Pancreas (tissue), 10 donors: Measurements from ENCODE around the gene GATAD2B. TPM values are rescaled to one million over a fixed set of nuclear protein-coding genes. Genes with fewer than 3 reads are reported as not detected.

Experiments used
- ATAC-seq, 4 donors: fragments of 200-7000 bp; cut with Tn5 transposase; one replicate each; pipeline versions ENCODE4 v1.8.0 to v1.9.1; 2020; ENCODE audit warnings: mild to moderate bottlenecking in 4 of 4, moderate library complexity in 4 of 4
- DNase-seq, 6 donors: peaks; one replicate each; pipeline ENCODE4 v3.0.0-alpha.2; 2020
- FAIRE-seq: peaks from 2 replicates; lab custom pipeline; 2012; peaks lifted over from hg19 to GRCh38; lab: Jason Lieb, UNC
- H3K27ac ChIP-seq, 4 donors: fragments of 200-600 bp; sonication (generic); 1 replicate in 3 of 4; 2 replicates in 1 of 4; pipeline versions ENCODE4 v1.5.0 to v1.8.0; 2020
- H3K27me3 ChIP-seq, 4 donors: fragments of 200-600 bp; one replicate each; pipeline ENCODE4 v1.8.0; 2021
- H3K36me3 ChIP-seq, 3 donors: fragments of 200-600 bp; sonication (generic) in 1 of 3; one replicate each; pipeline versions ENCODE4 v1.5.0 to v1.8.0; 2020 to 2021
- H3K4me1 ChIP-seq, 3 donors: fragments of 200-600 bp; one replicate each; pipeline ENCODE4 v1.8.0; 2021
- H3K4me3 ChIP-seq, 4 donors: fragments of 200-600 bp; sonication (generic) in 2 of 4; one replicate each; pipeline versions ENCODE4 v1.5.0 to v1.8.0; 2020 to 2021
- H3K9me3 ChIP-seq, 4 donors: fragments of 200-600 bp; one replicate each; pipeline ENCODE4 v1.8.0; 2021
- WGBS, 2 donors: extraction: QIAGEN DNeasy Blood & Tissue Kit; methylation state at CpG; one replicate each; pipeline ENCODE4 v1.1.7; 2013; 5-methylcytosine and 5-hydroxymethylcytosine counted together
- intact Hi-C, 3 donors: fragments of 100-400 bp; cut with DNase I; formaldehyde crosslinking; loops; one replicate each; pipeline versions ENCODE4 v1.11.1 to v1.14.2; 2022
- polyA plus RNA-seq, 2 donors: library from polyadenylated mRNA; stranded (reverse); fragments of 200-250 nt; gene quantifications; one replicate each; pipeline ENCODE4 v1.2.3, GENCODE V29; 2013
- total RNA-seq, 6 donors: library from RNA; stranded (reverse); fragmentation: NEBNext Ultra II Directional in 4 of 6; extraction: Animal tissue kit (Norgen Biotek cat#: 25700) in 4 of 6; gene quantifications; one replicate each; pipeline versions ENCODE4 v1.2.1 to v1.2.4, GENCODE V29; 2021 to 2023
- TF ChIP-seq, protein P1 (sequence below), 4 donors: fragments of 200-600 bp; sonication (generic) in 3 of 4; IDR thresholded peaks; one replicate each; pipeline versions ENCODE4 v1.5.0 to v1.8.0; 2021; ENCODE audit warnings: antibody characterized with exemption in 4 of 4
- donor health status: healthy with polysubstance abuse.
- donor health status: DM: no; HTN: no; CAD: no; lungs with moderate emphysema.
- donor health status: DM: no; HTN: no; CAD: no.
- donor health status: control.
- donor health status: control.
- donor health status: Bipolar disorder and iron deficiency.
- donor health status: DM: yes; HTN: yes; CAD: no.
- donor health status: DM: no; HTN: no; CAD: no.
- donor health status: DM: no; HTN: no; CAD: no.
- donor health status: DM: yes; HTN: yes; CAD: no.

Gene GATAD2B
- total and polyA plus RNA-seq, 8 donors, result 4.8 to 27.1 (median 16.2) TPM

DNA sequence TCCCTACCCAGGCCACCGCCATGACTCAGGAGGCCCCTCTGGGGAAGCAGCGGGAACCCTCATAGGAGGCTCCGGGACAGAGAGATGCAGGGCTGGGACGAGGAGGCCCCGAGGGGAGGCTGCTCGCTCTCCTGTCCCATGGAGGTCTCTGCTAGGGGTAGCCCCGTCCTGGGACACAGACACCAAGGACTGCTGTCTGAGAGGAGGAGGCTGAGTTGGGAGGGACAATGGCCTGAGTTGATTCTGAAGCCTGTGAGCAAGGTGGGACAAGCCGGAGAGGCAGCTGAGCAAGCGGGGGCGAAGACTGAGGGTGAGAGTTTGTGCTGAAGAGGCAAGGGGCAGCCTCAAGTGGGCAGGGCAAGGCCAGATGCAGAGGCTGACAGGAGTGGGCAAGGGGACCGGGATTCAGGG, 130.1 kb downstream of the GATAD2B start:
- no peaks in the 10 kb centered on the region for H3K9me3 ChIP-seq
- WGBS, 2 donors, result 83 to 87% methylated on average over 11 of the region's 11 CpGs
- DNase-seq (peak in 1 of 6 donors; percentile 49), FAIRE-seq (no peak), ATAC-seq (no peak)
- H3K36me3 ChIP-seq, result no peaks in the 10 kb centered on the region
- no peak overlapping the region for H3K4me3 ChIP-seq
- H3K27me3 ChIP-seq, result no peaks in the 10 kb centered on the region
- H3K4me1 ChIP-seq, result peaks cover 0 to 14% (median 6%) of the 10 kb centered on the region in 3 donors
- intact Hi-C loops, result loop anchor here in 2 of 3 donors (10.0 kb wide), 2 partner anchors 152 to 192 kb away; partner anchors contain the start of genes DENND4B (in 1 of the 2) and RAB13 (in 1 of the 2)
- no peak overlapping the region for H3K27ac ChIP-seq
- TF ChIP-seq, protein P1, sequence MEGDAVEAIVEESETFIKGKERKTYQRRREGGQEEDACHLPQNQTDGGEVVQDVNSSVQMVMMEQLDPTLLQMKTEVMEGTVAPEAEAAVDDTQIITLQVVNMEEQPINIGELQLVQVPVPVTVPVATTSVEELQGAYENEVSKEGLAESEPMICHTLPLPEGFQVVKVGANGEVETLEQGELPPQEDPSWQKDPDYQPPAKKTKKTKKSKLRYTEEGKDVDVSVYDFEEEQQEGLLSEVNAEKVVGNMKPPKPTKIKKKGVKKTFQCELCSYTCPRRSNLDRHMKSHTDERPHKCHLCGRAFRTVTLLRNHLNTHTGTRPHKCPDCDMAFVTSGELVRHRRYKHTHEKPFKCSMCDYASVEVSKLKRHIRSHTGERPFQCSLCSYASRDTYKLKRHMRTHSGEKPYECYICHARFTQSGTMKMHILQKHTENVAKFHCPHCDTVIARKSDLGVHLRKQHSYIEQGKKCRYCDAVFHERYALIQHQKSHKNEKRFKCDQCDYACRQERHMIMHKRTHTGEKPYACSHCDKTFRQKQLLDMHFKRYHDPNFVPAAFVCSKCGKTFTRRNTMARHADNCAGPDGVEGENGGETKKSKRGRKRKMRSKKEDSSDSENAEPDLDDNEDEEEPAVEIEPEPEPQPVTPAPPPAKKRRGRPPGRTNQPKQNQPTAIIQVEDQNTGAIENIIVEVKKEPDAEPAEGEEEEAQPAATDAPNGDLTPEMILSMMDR (IDR thresholded peaks at IDR 0.05), result no peak

DNA sequence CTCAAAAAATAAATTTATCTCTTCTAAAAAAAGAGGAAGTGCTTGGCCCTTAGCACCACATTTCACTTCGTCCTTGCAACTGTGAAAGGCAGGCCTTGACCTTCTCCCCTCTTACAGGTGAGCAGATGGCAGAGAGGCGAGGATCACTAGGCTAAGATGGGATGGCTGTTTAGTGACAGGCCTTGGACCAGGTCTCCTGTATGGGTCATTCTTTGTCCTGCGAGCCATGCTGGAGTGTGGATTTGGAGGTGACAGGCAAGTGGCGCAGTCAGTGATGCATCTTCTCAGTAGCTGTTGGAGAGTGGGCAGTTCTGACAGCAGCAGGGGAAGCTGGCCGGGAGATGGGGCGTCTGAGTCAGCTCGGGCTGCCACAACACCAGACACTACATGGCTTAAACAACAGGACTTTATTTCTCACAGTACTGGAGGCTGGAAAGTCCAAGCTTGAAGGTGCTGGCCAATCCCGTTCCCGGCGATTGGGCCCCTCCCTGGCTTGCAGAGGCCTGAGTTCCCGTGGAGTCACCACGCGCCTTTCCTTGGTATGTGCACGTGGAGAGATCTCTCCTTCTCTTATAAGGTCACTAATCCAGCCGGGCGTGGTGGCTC, 131.0 kb downstream of the GATAD2B start:
- FAIRE-seq (no peak), DNase-seq (peak in 1 of 6 donors; percentile 42), ATAC-seq (no peak)
- Histone ChIP-seq H3K27me3 (no peaks in the 10 kb centered on the region), H3K9me3 (no peaks in the 10 kb centered on the region), H3K27ac (peak overlapping the region in 2 of 4 donors; percentile 12 to 58), H3K4me3 (no peak overlapping the region), H3K4me1 (peaks cover 0 to 14% (median 6%) of the 10 kb centered on the region in 3 donors), H3K36me3 (no peaks in the 10 kb centered on the region)
- intact Hi-C loops, result loop anchor here in 2 of 3 donors (10.0 kb wide), 2 partner anchors 153 to 193 kb away; partner anchors contain the start of genes DENND4B (in 1 of the 2) and RAB13 (in 1 of the 2)
- TF ChIP-seq, protein P1 (IDR thresholded peaks at IDR 0.05), result no peak
- 84 to 89% methylated on average over 16 of the region's 16 CpGs for WGBS, 2 donors

DNA sequence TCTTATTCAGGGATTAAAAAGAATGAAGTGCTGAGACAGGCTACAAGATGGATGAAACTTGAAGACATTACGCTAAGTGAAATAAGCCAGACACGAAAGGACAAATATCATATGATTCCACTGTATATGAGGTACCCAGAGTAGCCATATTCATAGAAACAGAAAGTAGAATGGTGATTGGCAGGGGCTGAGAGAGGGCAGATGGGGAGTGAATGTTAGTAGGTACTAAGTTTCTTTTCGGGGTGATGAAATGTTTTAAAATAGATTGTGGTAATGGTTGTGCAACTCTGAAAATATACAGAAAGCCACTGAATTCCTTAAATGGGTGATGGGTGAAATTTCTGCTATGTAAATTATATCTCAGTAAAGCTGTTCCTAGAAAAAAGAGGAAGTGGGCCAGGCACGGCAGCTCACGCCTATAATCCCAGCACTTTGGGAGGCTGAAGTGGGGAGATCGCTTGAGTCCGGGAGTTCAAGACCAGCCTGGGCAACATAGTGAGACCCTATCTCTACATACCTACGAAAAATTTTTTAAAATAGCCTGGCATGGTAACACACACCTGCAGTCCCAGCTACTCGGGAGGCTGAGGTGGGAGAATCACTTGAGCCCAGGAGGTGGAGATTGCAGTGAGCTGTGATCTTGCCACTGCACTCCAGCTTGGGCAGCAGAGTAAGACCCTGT, 131.7 kb downstream of the GATAD2B start:
- ATAC-seq, result peak in 2 of 4 donors; percentile 50 to 53
- peak in 1 of 6 donors; percentile 24 for DNase-seq
- H3K4me1 ChIP-seq, result peaks cover 0 to 14% (median 6%) of the 10 kb centered on the region in 3 donors
- intact Hi-C loops, result loop anchor here in 2 of 3 donors (10.0 kb wide), 2 partner anchors 154 to 194 kb away; partner anchors contain the start of genes DENND4B (in 1 of the 2) and RAB13 (in 1 of the 2)
- TF ChIP-seq, protein P1 (IDR thresholded peaks at IDR 0.05), result no peak
- no peaks in the 10 kb centered on the region for H3K36me3 ChIP-seq
- 79 to 88% methylated on average over 9 of the region's 9 CpGs for WGBS, 2 donors
- no peak for FAIRE-seq
- H3K9me3 ChIP-seq, result no peaks in the 10 kb centered on the region
- no peak overlapping the region for H3K4me3 ChIP-seq
- H3K27me3 ChIP-seq, result no peaks in the 10 kb centered on the region
- H3K27ac ChIP-seq, result peak overlapping the region in 2 of 4 donors; percentile 58 to 64

DNA sequence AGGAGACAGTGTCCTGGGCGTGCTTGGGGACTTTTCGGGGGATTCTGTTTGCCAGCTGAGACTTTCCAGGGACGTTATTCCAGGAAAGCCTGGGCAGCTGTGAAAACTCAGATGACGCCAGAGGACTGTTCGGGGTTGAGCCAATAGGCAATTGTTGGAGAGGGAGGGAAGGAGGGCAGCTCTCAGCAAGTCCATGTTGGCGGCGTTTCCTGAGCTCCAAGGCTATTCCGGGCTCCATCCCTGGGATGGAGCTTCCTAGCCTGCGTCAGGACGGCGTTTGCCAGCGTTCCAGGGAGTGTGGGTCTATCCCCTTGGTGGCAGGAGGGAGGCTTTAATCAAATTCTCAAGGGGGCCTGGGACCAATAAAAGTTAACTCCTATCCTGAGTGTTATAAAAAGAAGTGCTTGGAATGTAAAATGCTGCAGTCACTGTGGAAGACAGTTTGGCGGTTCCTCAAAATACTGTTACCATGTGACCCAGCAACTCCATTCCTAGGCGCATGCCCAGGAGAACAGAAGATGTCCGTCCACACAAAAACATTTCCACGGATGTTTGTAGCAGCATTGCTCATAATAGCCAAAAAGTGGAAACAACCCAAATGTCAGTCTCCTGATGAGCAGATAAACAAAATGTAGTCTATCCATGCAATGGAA, 132.3 kb downstream of the GATAD2B start:
- 48 to 55% methylated on average over 16 of the region's 16 CpGs for WGBS, 2 donors
- TF ChIP-seq, protein P1 (IDR thresholded peaks at IDR 0.05), result no peak
- Histone ChIP-seq H3K4me3 (peak overlapping the region in 1 of 4 donors; percentile 4), H3K4me1 (peaks cover 0 to 14% (median 6%) of the 10 kb centered on the region in 3 donors), H3K27ac (peak overlapping the region in 3 of 4 donors; percentile 22 to 64 (median 58)), H3K9me3 (no peaks in the 10 kb centered on the region), H3K27me3 (no peaks in the 10 kb centered on the region), H3K36me3 (no peaks in the 10 kb centered on the region)
- no peak for FAIRE-seq
- peak in 4 of 6 donors; percentile 46 to 66 (median 58) for DNase-seq
- ATAC-seq, result peak; percentile 67 to 71 (median 69)
- intact Hi-C loops, result loop anchor here in 2 of 3 donors (10.0 kb wide), 2 partner anchors 154 to 194 kb away; partner anchors contain the start of genes DENND4B (in 1 of the 2) and RAB13 (in 1 of the 2)
